SK-N-SH treated with all-trans-retinoic acid at 6 μM for 48 hours (cell line): Measurements from ENCODE around the gene ESCO1.

ENCODE experiments used
- ARNTL ChIP-seq: fragments of 450-650 bp; formaldehyde crosslinking; IDR thresholded peaks from 2 replicates; pipeline ENCODE4 v1.5.0; 2020; ENCODE audit warnings: low read depth, mild to moderate bottlenecking, moderate library complexity, borderline replicate concordance
- BACH2 ChIP-seq: fragments of 250-450 bp; sonication (Bioruptor Pico); IDR thresholded peaks from 2 replicates; pipeline ENCODE4 v1.9.0; 2021; ENCODE audit warnings: mild to moderate bottlenecking, borderline replicate concordance
- CSDC2 ChIP-seq: fragments of 250-450 bp; sonication (Bioruptor Pico); IDR thresholded peaks from 2 replicates; pipeline ENCODE4 v1.5.0; 2020; ENCODE audit warnings: mild to moderate bottlenecking, moderate library complexity
- ESRRG ChIP-seq: fragments of 250-450 bp; sonication (Bioruptor Pico); IDR thresholded peaks from 2 replicates; pipeline ENCODE4 v1.6.1; 2021; ENCODE audit warnings: mild to moderate bottlenecking
- GLIS3 ChIP-seq: fragments of 250-450 bp; sonication (Bioruptor Pico); IDR thresholded peaks from 2 replicates; pipeline ENCODE4 v1.5.0; 2020; ENCODE audit warnings: mild to moderate bottlenecking, moderate library complexity
- RARB ChIP-seq: fragments of 250-450 bp; sonication (Bioruptor Pico); IDR thresholded peaks from 2 replicates; pipeline ENCODE4 v1.8.0; 2021; ENCODE audit warnings: mild to moderate bottlenecking, moderate library complexity
- SNAI2 ChIP-seq: fragments of 250-450 bp; sonication (Bioruptor Pico); IDR thresholded peaks from 2 replicates; pipeline ENCODE4 v1.5.0; 2020; ENCODE audit warnings: mild to moderate bottlenecking, moderate library complexity
- ZFP3 ChIP-seq: fragments of 250-450 bp; sonication (Bioruptor Pico); IDR thresholded peaks from 2 replicates; pipeline ENCODE4 v1.5.0; 2020; ENCODE audit warnings: mild to moderate bottlenecking, moderate library complexity
- ZFP30 ChIP-seq: fragments of 450-650 bp; formaldehyde crosslinking; IDR thresholded peaks from 2 replicates; pipeline ENCODE4 v1.5.0; 2022; ENCODE audit warnings: mild to moderate bottlenecking, moderate library complexity
- ZNF70 ChIP-seq: fragments of 450-650 bp; formaldehyde crosslinking; IDR thresholded peaks from 2 replicates; pipeline ENCODE4 v1.5.0; 2020; ENCODE audit warnings: mild to moderate bottlenecking, moderate library complexity
- TF ChIP-seq, protein P1 (sequence below): fragments of 250-450 bp; sonication (Bioruptor Pico); IDR thresholded peaks from 2 replicates; pipeline ENCODE4 v1.5.1; 2021; ENCODE audit warnings: mild to moderate bottlenecking, moderate library complexity
- TF ChIP-seq, protein P2 (sequence below): fragments of 250-450 bp; sonication (Bioruptor Pico); IDR thresholded peaks from 2 replicates; pipeline ENCODE4 v1.5.1; 2020; ENCODE audit warnings: low read depth, mild to moderate bottlenecking, moderate library complexity
- TF ChIP-seq, protein P3 (sequence below): fragments of 250-450 bp; sonication (Bioruptor Pico); IDR thresholded peaks from 2 replicates; pipeline ENCODE4 v1.8.0; 2021; ENCODE audit warnings: low read depth, mild to moderate bottlenecking, moderate library complexity, borderline replicate concordance
- TF ChIP-seq, protein P4 (sequence below): fragments of 250-450 bp; sonication (Bioruptor Pico); IDR thresholded peaks from 2 replicates; pipeline ENCODE4 v1.8.0; 2020; ENCODE audit warnings: mild to moderate bottlenecking, moderate library complexity, borderline replicate concordance

DNA sequence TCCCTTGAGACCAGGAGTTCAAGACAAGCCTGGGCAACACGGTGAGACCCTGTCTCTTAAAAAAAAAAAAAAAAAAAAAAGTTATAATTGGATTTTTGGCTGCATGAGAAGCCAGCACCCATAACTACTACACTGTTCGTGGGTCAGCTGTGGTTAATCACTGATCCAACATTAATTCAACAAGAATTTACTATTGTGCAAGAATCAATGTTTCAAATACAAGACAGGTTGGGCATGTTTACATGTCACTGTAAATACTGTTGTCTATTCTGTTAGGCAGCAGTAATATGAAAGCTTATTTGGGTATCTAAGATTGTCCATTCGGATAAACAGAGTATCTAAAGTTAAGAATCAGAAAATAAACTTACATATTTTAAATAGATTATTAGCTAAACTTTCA lies 62.3 kb downstream of the ESCO1 start:
- TF ChIP-seq RARB (CRISPR knock-in tag) = no peak
- TF ChIP-seq CSDC2 (CRISPR knock-in tag) = no peak
- TF ChIP-seq, protein P1, sequence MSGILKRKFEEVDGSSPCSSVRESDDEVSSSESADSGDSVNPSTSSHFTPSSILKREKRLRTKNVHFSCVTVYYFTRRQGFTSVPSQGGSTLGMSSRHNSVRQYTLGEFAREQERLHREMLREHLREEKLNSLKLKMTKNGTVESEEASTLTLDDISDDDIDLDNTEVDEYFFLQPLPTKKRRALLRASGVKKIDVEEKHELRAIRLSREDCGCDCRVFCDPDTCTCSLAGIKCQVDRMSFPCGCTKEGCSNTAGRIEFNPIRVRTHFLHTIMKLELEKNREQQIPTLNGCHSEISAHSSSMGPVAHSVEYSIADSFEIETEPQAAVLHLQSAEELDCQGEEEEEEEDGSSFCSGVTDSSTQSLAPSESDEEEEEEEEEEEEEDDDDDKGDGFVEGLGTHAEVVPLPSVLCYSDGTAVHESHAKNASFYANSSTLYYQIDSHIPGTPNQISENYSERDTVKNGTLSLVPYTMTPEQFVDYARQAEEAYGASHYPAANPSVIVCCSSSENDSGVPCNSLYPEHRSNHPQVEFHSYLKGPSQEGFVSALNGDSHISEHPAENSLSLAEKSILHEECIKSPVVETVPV = no peak
- no peak for TF ChIP-seq ZFP30 (CRISPR knock-in tag)
- TF ChIP-seq, protein P2, sequence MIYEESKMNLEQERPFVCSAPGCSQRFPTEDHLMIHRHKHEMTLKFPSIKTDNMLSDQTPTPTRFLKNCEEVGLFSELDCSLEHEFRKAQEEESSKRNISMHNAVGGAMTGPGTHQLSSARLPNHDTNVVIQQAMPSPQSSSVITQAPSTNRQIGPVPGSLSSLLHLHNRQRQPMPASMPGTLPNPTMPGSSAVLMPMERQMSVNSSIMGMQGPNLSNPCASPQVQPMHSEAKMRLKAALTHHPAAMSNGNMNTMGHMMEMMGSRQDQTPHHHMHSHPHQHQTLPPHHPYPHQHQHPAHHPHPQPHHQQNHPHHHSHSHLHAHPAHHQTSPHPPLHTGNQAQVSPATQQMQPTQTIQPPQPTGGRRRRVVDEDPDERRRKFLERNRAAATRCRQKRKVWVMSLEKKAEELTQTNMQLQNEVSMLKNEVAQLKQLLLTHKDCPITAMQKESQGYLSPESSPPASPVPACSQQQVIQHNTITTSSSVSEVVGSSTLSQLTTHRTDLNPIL (CRISPR knock-in tag) = no peak
- no peak for TF ChIP-seq GLIS3
- no peak for TF ChIP-seq ESRRG (CRISPR knock-in tag)
- TF ChIP-seq BACH2 = no peak
- no peak for TF ChIP-seq ZNF70
- TF ChIP-seq ZFP3 (CRISPR knock-in tag) = no peak
- TF ChIP-seq, protein P3, sequence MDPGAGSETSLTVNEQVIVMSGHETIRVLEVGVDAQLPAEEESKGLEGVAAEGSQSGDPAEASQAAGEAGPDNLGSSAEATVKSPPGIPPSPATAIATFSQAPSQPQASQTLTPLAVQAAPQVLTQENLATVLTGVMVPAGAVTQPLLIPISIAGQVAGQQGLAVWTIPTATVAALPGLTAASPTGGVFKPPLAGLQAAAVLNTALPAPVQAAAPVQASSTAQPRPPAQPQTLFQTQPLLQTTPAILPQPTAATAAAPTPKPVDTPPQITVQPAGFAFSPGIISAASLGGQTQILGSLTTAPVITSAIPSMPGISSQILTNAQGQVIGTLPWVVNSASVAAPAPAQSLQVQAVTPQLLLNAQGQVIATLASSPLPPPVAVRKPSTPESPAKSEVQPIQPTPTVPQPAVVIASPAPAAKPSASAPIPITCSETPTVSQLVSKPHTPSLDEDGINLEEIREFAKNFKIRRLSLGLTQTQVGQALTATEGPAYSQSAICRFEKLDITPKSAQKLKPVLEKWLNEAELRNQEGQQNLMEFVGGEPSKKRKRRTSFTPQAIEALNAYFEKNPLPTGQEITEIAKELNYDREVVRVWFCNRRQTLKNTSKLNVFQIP (CRISPR knock-in tag) = no peak
- no peak for TF ChIP-seq ARNTL
- TF ChIP-seq, protein P4, sequence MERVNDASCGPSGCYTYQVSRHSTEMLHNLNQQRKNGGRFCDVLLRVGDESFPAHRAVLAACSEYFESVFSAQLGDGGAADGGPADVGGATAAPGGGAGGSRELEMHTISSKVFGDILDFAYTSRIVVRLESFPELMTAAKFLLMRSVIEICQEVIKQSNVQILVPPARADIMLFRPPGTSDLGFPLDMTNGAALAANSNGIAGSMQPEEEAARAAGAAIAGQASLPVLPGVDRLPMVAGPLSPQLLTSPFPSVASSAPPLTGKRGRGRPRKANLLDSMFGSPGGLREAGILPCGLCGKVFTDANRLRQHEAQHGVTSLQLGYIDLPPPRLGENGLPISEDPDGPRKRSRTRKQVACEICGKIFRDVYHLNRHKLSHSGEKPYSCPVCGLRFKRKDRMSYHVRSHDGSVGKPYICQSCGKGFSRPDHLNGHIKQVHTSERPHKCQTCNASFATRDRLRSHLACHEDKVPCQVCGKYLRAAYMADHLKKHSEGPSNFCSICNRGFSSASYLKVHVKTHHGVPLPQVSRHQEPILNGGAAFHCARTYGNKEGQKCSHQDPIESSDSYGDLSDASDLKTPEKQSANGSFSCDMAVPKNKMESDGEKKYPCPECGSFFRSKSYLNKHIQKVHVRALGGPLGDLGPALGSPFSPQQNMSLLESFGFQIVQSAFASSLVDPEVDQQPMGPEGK = no peak
- no peak for TF ChIP-seq SNAI2
